K562 (cell line): ENCODE results near the gene FGF12. TPM values are rescaled to one million over a fixed set of nuclear protein-coding genes. Genes with fewer than 3 reads are reported as not detected.

Experiments
- BRD9 ChIP-seq: fragments of 450-650 bp; IDR thresholded peaks from 2 replicates; pipeline ENCODE4 v1.6.1; 2018; ENCODE audit warnings: low read depth; ENCODE audit not compliant: partially characterized antibody
- ESRRB ChIP-seq: fragments of 250-450 bp; sonication (Bioruptor Pico); IDR thresholded peaks from 2 replicates; pipeline ENCODE4 v1.5.0; 2020; ENCODE audit warnings: mild to moderate bottlenecking, moderate library complexity, borderline replicate concordance
- FOXM1 ChIP-seq, 2 experiments: fragments of 450-650 bp in 1 of 2; sonication (generic) in 1 of 2; formaldehyde crosslinking in 1 of 2; IDR thresholded peaks; 2 replicates each; pipeline versions ENCODE4 v1.6.1 to v1.9.0; 2017 to 2022; ENCODE audit warnings: low read depth in 2 of 2, mild to moderate bottlenecking in 2 of 2, missing genetic modification reagents in 1 of 2, moderate library complexity in 1 of 2
- FUS ChIP-seq: fragments of 200-400 bp; formaldehyde crosslinking; optimal IDR thresholded peaks from 2 replicates; pipeline ENCODE3; 2017; ENCODE audit warnings: low read depth, low read length
- GATAD2B ChIP-seq: fragments of 450-650 bp; IDR thresholded peaks from 2 replicates; pipeline ENCODE4 v1.6.1; 2017; ENCODE audit warnings: mild to moderate bottlenecking, borderline replicate concordance
- NRF1 ChIP-seq, 2 experiments: fragments of 450-650 bp; IDR thresholded peaks in 1 of 2; conservative IDR thresholded peaks in 1 of 2; 2 replicates each; pipeline ENCODE4 v1.6.1; 2014; ENCODE audit warnings: mild to moderate bottlenecking in 2 of 2
- SIN3A ChIP-seq, 2 experiments: fragments of 150-350 bp in 1 of 2; IDR thresholded peaks; 2 replicates each; pipeline ENCODE4 v1.6.1; 2011 to 2016; ENCODE audit warnings: borderline replicate concordance in 2 of 2, low read depth in 2 of 2, low read length in 2 of 2, mild to moderate bottlenecking in 2 of 2, moderate library complexity in 2 of 2; ENCODE audit not compliant: control insufficient read depth in 1 of 2
- TSHZ1 ChIP-seq: fragments of 250-450 bp; sonication (Bioruptor Pico); IDR thresholded peaks from 2 replicates; pipeline ENCODE4 v1.4.0; 2020; ENCODE audit warnings: mild to moderate bottlenecking, moderate library complexity
- ZNF143 ChIP-seq: sonication (generic); formaldehyde crosslinking; IDR thresholded peaks from 2 replicates; pipeline ENCODE4 v1.9.0; 2022; ENCODE audit warnings: mild to moderate bottlenecking, missing genetic modification reagents
- ZNF274 ChIP-seq: IDR thresholded peaks from 2 replicates; pipeline ENCODE4 v1.6.1; 2011; ENCODE audit warnings: low read depth, mild to moderate bottlenecking, low read length, moderate library complexity, borderline replicate concordance
- polyA plus RNA-seq, 8 experiments: library from polyadenylated mRNA; depleted of rRNA in 4 of 8; stranded (reverse) in 5 of 8; unstranded in 3 of 8; fragments of >200 nt; fragmentation: Nextera tagmentation in 2 of 8; fragmentation: Illumina TruSeq in 1 of 8; extraction: Ambion mirVana in 2 of 8; extraction: Trizol in 1 of 8; gene quantifications; 2 replicates each; pipeline versions ENCODE4 v1.2.1 to v1.2.3, GENCODE V29; 2011 to 2014; ENCODE audit warnings: inconsistent platforms in 1 of 8, missing spikeins in 1 of 8
- total RNA-seq, 7 experiments: library from RNA; depleted of rRNA in 6 of 7; stranded (reverse); fragments of >200 nt in 6 of 7; fragmentation: Illumina TruSeq in 2 of 7; extraction: Trizol in 2 of 7; gene quantifications; 2 replicates each; pipeline versions ENCODE4 v1.2.1 to v1.2.3, GENCODE V29; 2011 to 2021; ENCODE audit warnings: low replicate concordance in 1 of 7

FGF12 gene
- total and polyA plus RNA-seq, 9 of the 15 experiments (the other 6 are each of a cell fraction or from before 2014, with no cell fraction given): not detected

DNA sequence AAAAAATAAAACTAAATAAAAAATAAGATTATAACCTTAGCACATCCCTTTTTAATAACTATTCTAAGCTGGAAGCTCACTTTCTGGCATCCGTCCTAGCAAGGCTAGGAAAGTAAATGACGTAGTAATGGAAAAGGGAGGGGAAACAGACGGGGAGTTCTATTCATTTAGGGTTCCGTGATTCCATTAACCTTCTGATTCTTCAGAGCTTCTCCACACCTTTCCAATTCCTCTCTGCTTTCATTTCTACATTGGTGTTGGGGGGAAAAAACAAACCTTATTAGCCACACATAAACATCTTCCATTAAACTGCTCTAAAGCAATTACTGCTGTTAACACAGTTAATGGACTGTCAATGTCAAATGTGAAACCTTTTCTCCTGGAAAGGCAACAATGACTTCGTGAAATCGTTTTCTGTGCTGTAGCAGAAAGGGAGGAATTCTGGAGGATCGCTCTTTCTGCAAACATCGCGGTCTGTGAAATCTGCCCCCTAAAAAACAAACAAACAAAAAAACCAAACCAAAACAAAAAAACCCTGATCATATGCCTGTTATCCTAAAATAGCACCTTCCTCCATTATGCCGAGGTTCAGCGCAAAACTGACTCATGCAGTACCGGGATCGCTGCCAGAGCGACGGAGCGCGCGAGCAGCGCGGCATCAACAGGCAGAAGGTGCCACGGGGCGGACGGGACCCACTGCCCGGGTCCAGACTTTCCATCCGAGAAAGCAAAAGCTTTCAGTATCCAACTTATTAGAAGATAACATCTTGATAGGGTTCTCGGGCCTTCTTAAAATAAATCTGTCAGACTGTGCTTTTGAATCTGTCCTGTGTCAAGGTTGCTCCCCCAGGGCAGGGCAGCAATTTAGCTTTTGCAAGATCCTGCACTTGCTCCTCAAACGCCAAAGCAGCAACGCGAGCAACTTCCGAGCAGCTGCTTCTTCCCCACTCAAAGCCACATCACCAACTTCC lies 156.2 kb downstream of the FGF12 start (continued):
- TF ChIP-seq TSHZ1 (CRISPR knock-in tag) (no peak), SIN3A (IDR thresholded peaks at IDR 0.05; ENCODE audit: borderline replicate concordance in 2 of 2, control insufficient read depth in 1 of 2, low read depth in 2 of 2, low read length in 2 of 2) (no peak), ZNF143 (CRISPR knock-in tag) (no peak), ZNF274 (no peak), BRD9 (no peak), GATAD2B (no peak), ESRRB (CRISPR knock-in tag) (no peak), FUS (no peak), FOXM1 (IDR thresholded peaks at IDR 0.05; ENCODE audit: low read depth) (no peak), FOXM1 (CRISPR knock-in tag; IDR thresholded peaks at IDR 0.05; ENCODE audit: low read depth) (no peak), NRF1 (conservative IDR thresholded peaks at IDR 0.05 in 1 of 2, IDR thresholded peaks at IDR 0.05 in 1 of 2) (no peak)
